Lower leg skin (tissue), 3 donors: ENCODE measurements around the gene NOD2.

Source experiments
- POLR2A ChIP-seq, 2 donors: fragments of 450-650 bp; IDR thresholded peaks; one replicate each; pipeline ENCODE4 v1.6.1; 2016 to 2017; ENCODE audit warnings: antibody characterized with exemption in 2 of 2, mild to moderate bottlenecking in 1 of 2, moderate library complexity in 1 of 2
- TF ChIP-seq, protein P1 (sequence below), 3 donors: fragments of 450-650 bp; IDR thresholded peaks; one replicate each; pipeline ENCODE4 v1.5.1; 2016; ENCODE audit warnings: antibody characterized with exemption in 3 of 3, mild to moderate bottlenecking in 3 of 3, moderate library complexity in 2 of 3

DNA sequence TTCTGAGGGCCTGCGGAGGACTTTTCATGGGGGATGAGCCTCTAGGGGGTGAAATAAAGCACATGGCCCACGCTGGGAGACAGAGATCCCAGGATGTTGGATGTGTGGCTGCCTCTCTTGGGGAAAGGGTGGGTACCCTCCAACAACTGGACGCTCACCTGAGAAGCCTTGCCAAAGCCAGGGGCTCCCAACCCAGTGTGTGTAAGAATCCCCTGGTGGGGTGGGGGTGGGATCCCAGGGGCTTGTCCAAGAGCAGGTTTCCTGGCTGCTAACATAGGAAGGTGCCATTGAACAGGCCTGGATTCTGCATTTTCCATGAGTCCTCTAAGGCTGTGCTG is 12.9 kb upstream of the NOD2 start:
- TF ChIP-seq, protein P1, sequence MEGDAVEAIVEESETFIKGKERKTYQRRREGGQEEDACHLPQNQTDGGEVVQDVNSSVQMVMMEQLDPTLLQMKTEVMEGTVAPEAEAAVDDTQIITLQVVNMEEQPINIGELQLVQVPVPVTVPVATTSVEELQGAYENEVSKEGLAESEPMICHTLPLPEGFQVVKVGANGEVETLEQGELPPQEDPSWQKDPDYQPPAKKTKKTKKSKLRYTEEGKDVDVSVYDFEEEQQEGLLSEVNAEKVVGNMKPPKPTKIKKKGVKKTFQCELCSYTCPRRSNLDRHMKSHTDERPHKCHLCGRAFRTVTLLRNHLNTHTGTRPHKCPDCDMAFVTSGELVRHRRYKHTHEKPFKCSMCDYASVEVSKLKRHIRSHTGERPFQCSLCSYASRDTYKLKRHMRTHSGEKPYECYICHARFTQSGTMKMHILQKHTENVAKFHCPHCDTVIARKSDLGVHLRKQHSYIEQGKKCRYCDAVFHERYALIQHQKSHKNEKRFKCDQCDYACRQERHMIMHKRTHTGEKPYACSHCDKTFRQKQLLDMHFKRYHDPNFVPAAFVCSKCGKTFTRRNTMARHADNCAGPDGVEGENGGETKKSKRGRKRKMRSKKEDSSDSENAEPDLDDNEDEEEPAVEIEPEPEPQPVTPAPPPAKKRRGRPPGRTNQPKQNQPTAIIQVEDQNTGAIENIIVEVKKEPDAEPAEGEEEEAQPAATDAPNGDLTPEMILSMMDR (IDR thresholded peaks at IDR 0.05): no peak
- no peak for TF ChIP-seq POLR2A (IDR thresholded peaks at IDR 0.05)
